Neuronal stem cell (in vitro differentiated cells): ENCODE measurements around the gene SHROOM3.

Experiments used
- DNase-seq: peaks from one replicate; pipeline ENCODE4 v3.0.0-alpha.2; 2013; ENCODE audit warnings: low spot score
- H2AFZ ChIP-seq: one replicate; pipeline ENCODE4 v1.6.1; 2013; ENCODE audit warnings: mild to moderate bottlenecking, low read length, inconsistent platforms
- H2AK5ac ChIP-seq: 2 replicates; pipeline ENCODE4 v1.6.1; 2013; ENCODE audit warnings: low read depth, mild to moderate bottlenecking, inconsistent platforms, low read length, moderate library complexity, mixed read lengths
- H2BK120ac ChIP-seq: 2 replicates; pipeline ENCODE4 v1.6.1; 2013; ENCODE audit warnings: low read depth, mild to moderate bottlenecking, inconsistent platforms, low read length, moderate library complexity, mixed read lengths
- H2BK12ac ChIP-seq: one replicate; pipeline ENCODE4 v1.6.1; 2013; ENCODE audit warnings: low read length, inconsistent platforms
- H2BK15ac ChIP-seq: 2 replicates; pipeline ENCODE4 v1.6.1; 2013; ENCODE audit warnings: mild to moderate bottlenecking, low read length, inconsistent platforms, mixed read lengths
- H2BK5ac ChIP-seq: one replicate; pipeline ENCODE4 v1.6.1; 2013; ENCODE audit warnings: inconsistent platforms, mild to moderate bottlenecking, low read length, moderate library complexity
- H3K14ac ChIP-seq: one replicate; pipeline ENCODE4 v1.6.1; 2013; ENCODE audit warnings: low read length, inconsistent platforms
- H3K18ac ChIP-seq: 2 replicates; pipeline ENCODE4 v1.6.1; 2013; ENCODE audit warnings: low read length, inconsistent platforms
- H3K23ac ChIP-seq: 2 replicates; pipeline ENCODE4 v1.6.1; 2013; ENCODE audit warnings: low read depth, mild to moderate bottlenecking, mixed read lengths, low read length, inconsistent platforms; ENCODE audit not compliant: poor library complexity
- H3K27ac ChIP-seq: replicated peaks from 3 replicates; pipeline ENCODE4 v1.5.1; 2013; ENCODE audit warnings: low read length, inconsistent platforms
- H3K27me3 ChIP-seq, 3 experiments: 2 replicates each; pipeline ENCODE4 v1.6.1; 2013; ENCODE audit warnings: low read length in 3 of 3, mild to moderate bottlenecking in 2 of 3, inconsistent platforms in 1 of 3, low read depth in 1 of 3, mixed read lengths in 1 of 3, moderate library complexity in 1 of 3; ENCODE audit not compliant: control insufficient read depth in 3 of 3, insufficient read depth in 3 of 3
- H3K36me3 ChIP-seq, 2 donors: replicated peaks in 1 of 2; 2 replicates each; pipeline ENCODE4 v1.6.1; 2013; ENCODE audit warnings: low read length in 2 of 2; ENCODE audit not compliant: control insufficient read depth in 2 of 2, insufficient read depth in 2 of 2
- H3K4ac ChIP-seq: 2 replicates; pipeline ENCODE4 v1.6.1; 2013; ENCODE audit warnings: inconsistent platforms, mild to moderate bottlenecking, low read length, moderate library complexity
- H3K4me1 ChIP-seq, 2 donors: 1 replicate in 1 of 2; 2 replicates in 1 of 2; pipeline ENCODE4 v1.6.1; 2013; ENCODE audit warnings: low read length in 2 of 2, low read depth in 1 of 2; ENCODE audit not compliant: control insufficient read depth in 2 of 2, insufficient read depth in 1 of 2
- H3K4me2 ChIP-seq: one replicate; pipeline ENCODE4 v1.6.1; 2013; ENCODE audit warnings: mild to moderate bottlenecking, low read length, inconsistent platforms; ENCODE audit not compliant: insufficient read depth, poor library complexity, severe bottlenecking
- H3K4me3 ChIP-seq, 2 donors: 2 replicates each; pipeline ENCODE4 v1.5.1; 2013; ENCODE audit warnings: low read length in 2 of 2, mild to moderate bottlenecking in 2 of 2, inconsistent platforms in 1 of 2, moderate library complexity in 1 of 2
- H3K79me1 ChIP-seq: one replicate; pipeline ENCODE4 v1.6.1; 2013; ENCODE audit warnings: low read depth, mild to moderate bottlenecking, inconsistent platforms, low read length, moderate library complexity
- H3K9ac ChIP-seq: one replicate; pipeline ENCODE4 v1.6.1; 2013; ENCODE audit warnings: mild to moderate bottlenecking, low read depth, low read length, inconsistent platforms; ENCODE audit not compliant: poor library complexity
- H3K9me3 ChIP-seq, 2 donors: replicated peaks in 1 of 2; 2 replicates each; pipeline versions ENCODE3 to v1.6.1; 2013; ENCODE audit warnings: low read length in 2 of 2, mild to moderate bottlenecking in 2 of 2, inconsistent platforms in 1 of 2, low read depth in 1 of 2, mixed read lengths in 1 of 2, moderate library complexity in 1 of 2; ENCODE audit not compliant: control insufficient read depth in 2 of 2, insufficient read depth in 1 of 2
- H4K8ac ChIP-seq: one replicate; pipeline ENCODE4 v1.6.1; 2013; ENCODE audit warnings: low read depth, mild to moderate bottlenecking, inconsistent platforms, low read length, moderate library complexity
- H4K91ac ChIP-seq: one replicate; pipeline ENCODE4 v1.6.1; 2013; ENCODE audit warnings: low read length, low read depth, mild to moderate bottlenecking, inconsistent platforms; ENCODE audit not compliant: poor library complexity
- WGBS, 2 donors: extraction: QIAGEN DNeasy Blood & Tissue Kit; methylation state at CpG; one replicate each; pipeline ENCODE4 v1.1.7; 2013; ENCODE audit warnings: missing lambda C conversion rate in 2 of 2, mixed read lengths in 1 of 2; ENCODE audit not compliant: insufficient read length in 2 of 2, insufficient replicate concordance in 1 of 2; ENCODE audit errors: extremely low coverage in 2 of 2; 5-methylcytosine and 5-hydroxymethylcytosine counted together

SHROOM3 gene

GRCh38 chr4:76733068-76733771 lies 298.2 kb downstream of the SHROOM3 start:
- Histone ChIP-seq H2AK5ac (no peak overlapping the region), H2BK5ac (no peak overlapping the region), H4K91ac (no peak overlapping the region), H2BK12ac (no peak overlapping the region), H3K23ac (no peak overlapping the region), H3K4me1 (peaks cover 0 to 22% of the 10 kb centered on the region in 2 donors), H4K8ac (no peak overlapping the region), H2AFZ (no peak overlapping the region), H3K27me3 (no peaks in the 10 kb centered on the region), H3K27ac (no peak overlapping the region), H3K18ac (no peak overlapping the region), H3K79me1 (peaks cover 2% of the 10 kb centered on the region), H3K14ac (no peak overlapping the region), H2BK120ac (no peak overlapping the region), H3K9ac (no peak overlapping the region), H3K4ac (no peak overlapping the region), H3K4me2 (no peak overlapping the region), H2BK15ac (no peak overlapping the region), H3K9me3 (no peaks in the 10 kb centered on the region), H3K36me3 (peaks cover 6 to 79% of the 10 kb centered on the region in 2 donors), H3K4me3 (no peak overlapping the region)
- no CpG with 5 or more reads among the region's 3 CpGs for WGBS, 2 donors
- no peak for DNase-seq

GRCh38 chr4:76736414-76736813 lies 301.4 kb downstream of the SHROOM3 start:
- peaks cover 26 to 94% of the 10 kb centered on the region in 2 donors for H3K36me3 ChIP-seq
- no peak for DNase-seq
- no peak overlapping the region for H4K91ac ChIP-seq
- H3K14ac ChIP-seq, result no peak overlapping the region
- H2BK12ac ChIP-seq, result no peak overlapping the region
- H3K4me3 ChIP-seq, result no peak overlapping the region
- H3K9ac ChIP-seq, result no peak overlapping the region
- H3K4ac ChIP-seq, result no peak overlapping the region
- H4K8ac ChIP-seq, result no peak overlapping the region
- no CpG with 5 or more reads among the region's 3 CpGs for WGBS, 2 donors
- H2BK120ac ChIP-seq, result no peak overlapping the region
- H2BK15ac ChIP-seq, result no peak overlapping the region
- H3K4me2 ChIP-seq, result no peak overlapping the region
- peaks cover 0 to 3% of the 10 kb centered on the region in 2 donors for H3K4me1 ChIP-seq
- H2AFZ ChIP-seq, result no peak overlapping the region
- no peak overlapping the region for H3K23ac ChIP-seq
- no peak overlapping the region for H2BK5ac ChIP-seq
- no peaks in the 10 kb centered on the region for H3K9me3 ChIP-seq
- no peaks in the 10 kb centered on the region for H3K27me3 ChIP-seq
- H3K27ac ChIP-seq, result no peak overlapping the region
- peaks cover 3% of the 10 kb centered on the region for H3K79me1 ChIP-seq
- no peak overlapping the region for H2AK5ac ChIP-seq
- no peak overlapping the region for H3K18ac ChIP-seq

GRCh38 chr4:76737180-76737579 lies 302.2 kb downstream of the SHROOM3 start:
- H4K8ac ChIP-seq, result no peak overlapping the region
- no peak overlapping the region for H3K4me2 ChIP-seq
- no peak overlapping the region for H3K27ac ChIP-seq
- no peak overlapping the region for H2AFZ ChIP-seq
- no peak overlapping the region for H4K91ac ChIP-seq
- H2BK15ac ChIP-seq, result no peak overlapping the region
- WGBS, 2 donors, result no CpG with 5 or more reads among the region's 2 CpGs
- H3K9me3 ChIP-seq, result no peaks in the 10 kb centered on the region
- H3K27me3 ChIP-seq, result no peaks in the 10 kb centered on the region
- H3K4me1 ChIP-seq, result peaks cover 0 to 3% of the 10 kb centered on the region in 2 donors
- no peak overlapping the region for H3K4ac ChIP-seq
- no peak overlapping the region for H3K18ac ChIP-seq
- H2BK120ac ChIP-seq, result no peak overlapping the region
- no peak for DNase-seq
- H3K36me3 ChIP-seq, result peaks cover 26 to 95% of the 10 kb centered on the region in 2 donors
- no peak overlapping the region for H2BK12ac ChIP-seq
- H3K4me3 ChIP-seq, result no peak overlapping the region
- peaks cover 6% of the 10 kb centered on the region for H3K79me1 ChIP-seq
- no peak overlapping the region for H3K14ac ChIP-seq
- H3K23ac ChIP-seq, result no peak overlapping the region
- H2BK5ac ChIP-seq, result no peak overlapping the region
- no peak overlapping the region for H2AK5ac ChIP-seq
- H3K9ac ChIP-seq, result no peak overlapping the region

- Histone ChIP-seq H3K36me3 (peaks cover 23 to 95% of the 10 kb centered on the region in 2 donors), H2AFZ (no peak overlapping the region)
- no CpG with 5 or more reads among the region's 2 CpGs for WGBS, 2 donors
Measured at GRCh38 chr4:76737771-76738085, 302.7 kb downstream of the SHROOM3 start.

More at GRCh38 chr4:76737771-76738085, 302.7 kb downstream of the SHROOM3 start:
- Histone ChIP-seq H2BK12ac (no peak overlapping the region), H3K14ac (no peak overlapping the region), H3K4me2 (no peak overlapping the region), H3K27ac (no peak overlapping the region), H2BK120ac (no peak overlapping the region), H3K4ac (no peak overlapping the region), H3K4me1 (peaks cover 0 to 3% of the 10 kb centered on the region in 2 donors), H3K9ac (no peak overlapping the region), H4K8ac (no peak overlapping the region), H3K4me3 (no peak overlapping the region), H3K9me3 (no peaks in the 10 kb centered on the region), H3K23ac (no peak overlapping the region), H2BK5ac (no peak overlapping the region), H4K91ac (no peak overlapping the region), H3K18ac (no peak overlapping the region), H3K79me1 (peaks cover 6% of the 10 kb centered on the region), H2AK5ac (no peak overlapping the region), H3K27me3 (no peaks in the 10 kb centered on the region), H2BK15ac (no peak overlapping the region)
- no peak for DNase-seq
